Heart left ventricle (tissue), 16 donors: ENCODE results near the gene SFRP5. TPM values are rescaled to one million over a fixed set of nuclear protein-coding genes. Genes with fewer than 3 reads are reported as not detected.
A peak's percentile ranks its signal among the peaks of the same experiment; 100 is the strongest.

Experiments used
- ATAC-seq, 4 donors: fragments of 200-7000 bp; cut with Tn5 transposase; one replicate each; pipeline ENCODE4 v1.9.1; 2020 to 2022; ENCODE audit warnings: moderate library complexity in 4 of 4, mild to moderate bottlenecking in 3 of 4, moderate number of reproducible peaks in 1 of 4
- DNase-seq, 5 donors: peaks; one replicate each; pipeline ENCODE4 v3.0.0-alpha.2; 2020
- H3K27ac ChIP-seq, 12 donors: fragments of 200-600 bp; sonication (generic) in 4 of 12; one replicate each; pipeline versions ENCODE4 v1.5.0 to v1.8.0; 2016 to 2022; ENCODE audit warnings: mild to moderate bottlenecking in 2 of 12
- H3K27me3 ChIP-seq, 9 donors: fragments of 200-600 bp; sonication (generic) in 2 of 9; one replicate each; pipeline versions ENCODE4 v1.5.1 to v1.8.0; 2016 to 2022; ENCODE audit warnings: mild to moderate bottlenecking in 3 of 9
- H3K36me3 ChIP-seq, 9 donors: fragments of 200-600 bp; sonication (generic) in 2 of 9; one replicate each; pipeline versions ENCODE4 v1.5.0 to v1.8.0; 2018 to 2022; ENCODE audit warnings: mild to moderate bottlenecking in 2 of 9
- H3K4me1 ChIP-seq, 12 donors: fragments of 200-600 bp; sonication (generic) in 4 of 12; one replicate each; pipeline versions ENCODE4 v1.5.0 to v1.8.0; 2016 to 2022; ENCODE audit warnings: mild to moderate bottlenecking in 3 of 12
- H3K4me3 ChIP-seq, 12 donors: fragments of 200-600 bp; sonication (generic) in 4 of 12; one replicate each; pipeline versions ENCODE4 v1.5.0 to v1.8.0; 2017 to 2022; ENCODE audit warnings: mild to moderate bottlenecking in 9 of 12, moderate library complexity in 4 of 12
- H3K9me3 ChIP-seq, 12 donors: fragments of 200-600 bp; sonication (generic) in 4 of 12; one replicate each; pipeline versions ENCODE4 v1.5.0 to v1.8.0; 2016 to 2022; ENCODE audit warnings: mild to moderate bottlenecking in 1 of 12
- POLR2A ChIP-seq, 2 donors: fragments of 450-650 bp; IDR thresholded peaks; one replicate each; pipeline ENCODE4 v1.6.1; 2017; ENCODE audit warnings: antibody characterized with exemption in 2 of 2, mild to moderate bottlenecking in 2 of 2, moderate library complexity in 2 of 2
- WGBS, 4 donors: extraction: QIAGEN DNeasy Blood & Tissue Kit in 2 of 4; methylation state at CpG; one replicate each; pipeline versions ENCODE4 v1.1.5 to v1.1.7; 2013 to 2018; 5-methylcytosine and 5-hydroxymethylcytosine counted together
- intact Hi-C, 10 donors: fragments of 100-400 bp; cut with DNase I; formaldehyde crosslinking; loops; one replicate each; pipeline versions ENCODE4 v1.11.1 to v1.14.2; 2022
- polyA plus RNA-seq, 2 donors: library from polyadenylated mRNA; stranded (reverse); fragments of 200-250 nt; gene quantifications; one replicate each; pipeline ENCODE4 v1.2.3, GENCODE V29; 2013
- total RNA-seq, 9 donors: library from RNA; depleted of rRNA in 2 of 9; stranded (reverse); fragments of >200 nt in 2 of 9; fragmentation: NEBNext Ultra II Directional in 3 of 9; extraction: Animal tissue kit (Norgen Biotek cat#: 25700) in 3 of 9; gene quantifications; one replicate each; pipeline versions ENCODE4 v1.1.0 to v1.2.4, GENCODE V29; 2016 to 2023
- TF ChIP-seq, protein P1 (sequence below), 12 donors: fragments of 200-600 bp; sonication (generic) in 4 of 12; IDR thresholded peaks; one replicate each; pipeline versions ENCODE4 v1.5.0 to v1.8.0; 2018 to 2022; ENCODE audit warnings: antibody characterized with exemption in 12 of 12, mild to moderate bottlenecking in 5 of 12
- donor health status: ischemic (EF 13 %, LVEDD 7.1; RV severe dilation, severe dysfunction).
- donor health status: healthy with polysubstance abuse.
- donor health status: DM: no; HTN: yes; CAD: no.
- donor health status: DM: no; HTN: no; CAD: no.
- donor health status: ischemic (EF 25% LVEDD 6.9; RV normal size, moderate dysfunction).
- donor health status: ischemic (EF 25% LVEDD 5.7; RV mildly dilated, moderate dysfunction).
- donor health status: healthy.
- donor health status: DM: yes; HTN: yes; CAD: no.
- donor health status: ischemic (EF 35%, LVEDD 5.7; RV mildly dilated, moderate dysfunction).
- donor health status: nonischemic (EF 11% LVEDD 7.7; RV severe dilation, severe dysfunction).
- donor health status: DM: yes; HTN: yes; CAD: no.
- donor health status: PGD.
- donor health status: ischemic (EF 29% LVEDD 5.4; RV normal size, mild dysfunction).
- donor health status: nonischemic (EF 23%, LVEDD 6.1; RV moderate dilation, normal function).

Gene SFRP5
- total and polyA plus RNA-seq, 11 donors: 0.12 to 3.7 (median 1.3) TPM

GRCh38 chr10:97744405-97745035, 27.3 kb downstream of the SFRP5 start:
- no peak overlapping the region for H3K27ac ChIP-seq
- intact Hi-C loops: no loop called here
- DNase-seq: no peak
- WGBS, 4 donors: 76 to 85% (median 81%) methylated on average over 15 of the region's 15 CpGs
- H3K4me1 ChIP-seq: peaks cover 0 to 26% (median 9%) of the 10 kb centered on the region in 12 donors
- H3K4me3 ChIP-seq: no peak overlapping the region
- peak in 1 of 4 donors; percentile 14 for ATAC-seq
- no peaks in the 10 kb centered on the region for H3K9me3 ChIP-seq
- H3K36me3 ChIP-seq: peaks cover 0 to 96% (median 75%) of the 10 kb centered on the region in 9 donors
- H3K27me3 ChIP-seq: no peaks in the 10 kb centered on the region
- TF ChIP-seq POLR2A (IDR thresholded peaks at IDR 0.05): no peak
- TF ChIP-seq, protein P1, sequence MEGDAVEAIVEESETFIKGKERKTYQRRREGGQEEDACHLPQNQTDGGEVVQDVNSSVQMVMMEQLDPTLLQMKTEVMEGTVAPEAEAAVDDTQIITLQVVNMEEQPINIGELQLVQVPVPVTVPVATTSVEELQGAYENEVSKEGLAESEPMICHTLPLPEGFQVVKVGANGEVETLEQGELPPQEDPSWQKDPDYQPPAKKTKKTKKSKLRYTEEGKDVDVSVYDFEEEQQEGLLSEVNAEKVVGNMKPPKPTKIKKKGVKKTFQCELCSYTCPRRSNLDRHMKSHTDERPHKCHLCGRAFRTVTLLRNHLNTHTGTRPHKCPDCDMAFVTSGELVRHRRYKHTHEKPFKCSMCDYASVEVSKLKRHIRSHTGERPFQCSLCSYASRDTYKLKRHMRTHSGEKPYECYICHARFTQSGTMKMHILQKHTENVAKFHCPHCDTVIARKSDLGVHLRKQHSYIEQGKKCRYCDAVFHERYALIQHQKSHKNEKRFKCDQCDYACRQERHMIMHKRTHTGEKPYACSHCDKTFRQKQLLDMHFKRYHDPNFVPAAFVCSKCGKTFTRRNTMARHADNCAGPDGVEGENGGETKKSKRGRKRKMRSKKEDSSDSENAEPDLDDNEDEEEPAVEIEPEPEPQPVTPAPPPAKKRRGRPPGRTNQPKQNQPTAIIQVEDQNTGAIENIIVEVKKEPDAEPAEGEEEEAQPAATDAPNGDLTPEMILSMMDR (IDR thresholded peaks at IDR 0.05): no peak

DNA sequence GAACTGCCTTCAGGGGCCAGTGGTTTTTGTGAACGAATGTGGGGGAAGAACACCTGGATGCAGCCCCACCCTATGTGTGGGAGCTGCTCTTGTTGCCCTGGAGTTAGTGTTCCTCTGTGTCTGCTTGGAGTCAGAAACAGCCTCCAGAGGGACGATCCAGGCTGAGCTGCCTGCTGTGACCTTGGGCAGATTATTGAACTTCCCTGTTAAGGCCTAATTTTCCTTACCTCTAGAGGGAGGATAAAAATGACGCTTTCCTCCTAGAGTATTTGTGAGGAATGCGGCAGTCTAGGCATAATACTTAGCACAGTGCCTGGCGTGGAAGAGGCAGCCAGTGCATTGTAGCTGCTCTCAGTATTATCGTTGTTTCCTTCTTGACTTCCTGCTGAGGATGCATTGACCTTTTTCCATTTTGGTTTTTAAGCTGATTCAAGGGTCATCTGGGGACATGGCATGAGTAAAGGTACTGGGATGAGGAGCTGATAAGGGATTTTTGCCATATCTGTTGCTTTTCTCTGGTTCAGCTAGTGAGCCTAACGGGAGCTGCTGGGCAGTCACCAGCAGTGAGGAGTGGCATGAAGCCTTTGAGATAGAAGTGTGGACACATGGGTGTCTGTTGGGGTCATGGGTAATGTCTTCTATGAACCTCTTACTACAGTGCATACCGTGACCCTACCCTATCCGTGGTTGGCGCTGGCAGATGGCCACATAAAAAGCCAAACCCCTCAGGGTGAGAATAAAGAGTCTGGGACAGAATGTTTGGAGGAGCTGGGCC, 28.4 kb downstream of the SFRP5 start:
- ATAC-seq (peak in 3 of 4 donors; percentile 35 to 46 (median 43)), DNase-seq (peak in 1 of 5 donors; percentile 13)
- TF ChIP-seq, protein P1 (IDR thresholded peaks at IDR 0.05): no peak
- TF ChIP-seq POLR2A (IDR thresholded peaks at IDR 0.05): no peak
- 46 to 57% (median 53%) methylated on average over 10 of the region's 10 CpGs for WGBS, 4 donors
- H3K4me1 ChIP-seq: peaks cover 3 to 31% (median 18%) of the 10 kb centered on the region in 12 donors
- intact Hi-C loops: no loop called here
- H3K36me3 ChIP-seq: peaks cover 0 to 94% (median 70%) of the 10 kb centered on the region in 9 donors
- H3K27ac ChIP-seq: no peak overlapping the region
- H3K4me3 ChIP-seq: no peak overlapping the region
- no peaks in the 10 kb centered on the region for H3K9me3 ChIP-seq
- H3K27me3 ChIP-seq: no peaks in the 10 kb centered on the region

DNA sequence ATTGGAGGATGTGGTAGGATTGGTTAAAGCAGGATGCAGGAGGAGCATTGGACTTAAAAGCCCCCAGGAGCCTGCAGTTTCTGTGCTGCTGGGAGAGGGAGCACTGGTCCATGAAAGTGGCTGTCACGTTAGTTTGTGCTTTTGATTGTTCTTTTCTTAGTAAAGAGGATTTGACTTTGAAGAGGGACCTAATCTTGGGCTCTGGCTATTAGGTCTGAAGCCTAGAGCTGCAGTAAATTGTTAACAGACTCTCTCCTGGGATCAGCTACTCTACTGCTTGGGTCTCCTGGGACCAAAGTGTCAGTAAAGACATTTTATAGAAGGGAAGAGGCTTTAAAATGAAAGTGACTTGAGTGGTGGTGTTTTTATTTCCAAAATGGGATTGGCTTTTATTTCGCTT, 31.2 kb downstream of the SFRP5 start:
- Histone ChIP-seq H3K36me3 (peaks cover 0 to 66% (median 43%) of the 10 kb centered on the region in 9 donors), H3K4me3 (no peak overlapping the region), H3K27me3 (no peaks in the 10 kb centered on the region), H3K4me1 (peaks cover 7 to 48% (median 30%) of the 10 kb centered on the region in 12 donors), H3K27ac (no peak overlapping the region), H3K9me3 (no peaks in the 10 kb centered on the region)
- intact Hi-C loops: no loop called here
- TF ChIP-seq, protein P1 (IDR thresholded peaks at IDR 0.05): no peak
- TF ChIP-seq POLR2A (IDR thresholded peaks at IDR 0.05): no peak
- WGBS, 4 donors: 72 to 83% (median 77%) methylated on average over 2 of the region's 2 CpGs
- DNase-seq (no peak), ATAC-seq (no peak)

DNA sequence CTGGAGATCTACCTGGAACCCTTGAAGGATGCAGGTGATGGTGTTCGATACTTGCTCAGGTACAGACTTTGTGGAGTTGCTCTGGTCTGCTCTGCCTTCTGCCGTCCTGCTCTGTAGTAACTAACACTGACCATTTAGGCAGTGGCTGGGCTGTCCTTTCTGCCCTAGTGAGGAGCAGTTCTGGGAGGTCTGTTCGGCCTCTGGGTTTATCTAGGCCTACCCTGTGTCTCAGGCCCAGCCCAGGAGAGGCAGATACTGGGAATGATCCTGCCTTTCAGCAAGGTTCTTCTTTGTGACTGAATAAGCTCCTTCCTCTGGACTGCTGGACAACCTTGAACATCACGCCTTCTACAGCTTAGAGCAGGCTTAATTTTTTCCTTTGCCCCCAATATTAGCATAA, 33.2 kb downstream of the SFRP5 start:
- DNase-seq (no peak), ATAC-seq (no peak)
- 83 to 91% (median 84%) methylated on average over 4 of the region's 4 CpGs for WGBS, 4 donors
- peaks cover 0 to 46% (median 24%) of the 10 kb centered on the region in 9 donors for H3K36me3 ChIP-seq
- TF ChIP-seq POLR2A (IDR thresholded peaks at IDR 0.05): no peak
- TF ChIP-seq, protein P1 (IDR thresholded peaks at IDR 0.05): no peak
- no peaks in the 10 kb centered on the region for H3K9me3 ChIP-seq
- intact Hi-C loops: loop anchor here in 2 of 10 donors (5.0 to 10.0 kb wide), 2 partner anchors 241 to 334 kb away; partner anchors contain the start of genes MMS19 (in 1 of the 2), RRP12 (in 1 of the 2) and UBTD1 (in 1 of the 2)
- H3K4me1 ChIP-seq: peaks cover 7 to 41% (median 26%) of the 10 kb centered on the region in 12 donors
- H3K27me3 ChIP-seq: no peaks in the 10 kb centered on the region
- no peak overlapping the region for H3K27ac ChIP-seq
- peak overlapping the region in 4 of 12 donors; percentile 79 to 100 (median 86) for H3K4me3 ChIP-seq
